ENCODE data around the gene SOX5.
"Not testable (repeated sequence)": the region's sequence is repeated elsewhere in the genome, so short reads cannot be mapped to it uniquely, and the experiment has no call there.

SOX5 gene

DNA sequence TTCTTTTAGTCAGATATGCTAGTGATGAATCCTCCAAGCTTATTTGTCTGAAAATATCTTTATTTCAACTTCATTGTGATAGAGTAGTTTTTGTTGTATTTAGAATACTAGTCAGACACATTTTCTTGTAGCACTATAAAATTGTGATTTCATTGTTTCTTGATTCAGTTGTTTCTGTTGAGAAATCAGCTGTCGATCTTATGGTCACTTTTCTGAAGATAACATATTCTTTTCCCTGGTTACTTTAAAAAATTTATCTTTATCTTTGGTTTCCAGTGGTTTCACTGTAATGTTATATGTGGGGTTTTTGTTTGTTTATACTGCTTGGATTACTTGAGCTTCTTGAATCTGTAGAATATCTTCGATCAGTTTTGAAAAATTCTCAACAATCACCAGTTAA lies 426.1 kb downstream of the SOX5 start:
- H3K9me3 ChIP-seq (ENCODE audit: insufficient read depth, low read depth, low read length): peaks cover 18% of the 10 kb centered on the region; the same call in 1 of the 2 replicates
- H3K4me1 ChIP-seq (ENCODE audit: insufficient read depth, low read length): no peaks in the 10 kb centered on the region
- no peaks in the 10 kb centered on the region; the same call in 1 of the 2 replicates for H3K36me3 ChIP-seq (ENCODE audit: insufficient read depth, low read length)
- no peak overlapping the region for H3K4me3 ChIP-seq (ENCODE audit: low read length)
- no peaks in the 10 kb centered on the region for H3K27me3 ChIP-seq (ENCODE audit: insufficient read depth, low read length)
- no peak overlapping the region for H3K9ac ChIP-seq (ENCODE audit: low read depth, low read length)
- H3K27ac ChIP-seq (ENCODE audit: low read depth, low read length): no peak overlapping the region
- WGBS: no CpG with 5 or more reads among the region's 2 CpGs

GRCh38 chr12:23519444-23519843 lies 430.0 kb downstream of the SOX5 start:
- not testable (repeated sequence) for H3K4me1 ChIP-seq (ENCODE audit: insufficient read depth, low read length); H3K36me3 ChIP-seq (ENCODE audit: insufficient read depth, low read length); H3K9ac ChIP-seq (ENCODE audit: low read depth, low read length); H3K27me3 ChIP-seq (ENCODE audit: insufficient read depth, low read length); H3K27ac ChIP-seq (ENCODE audit: low read depth, low read length); H3K4me3 ChIP-seq (ENCODE audit: low read length)
- peaks cover 17% of the 10 kb centered on the region; the same call in 1 of the 2 replicates for H3K9me3 ChIP-seq (ENCODE audit: insufficient read depth, low read depth, low read length)
- 100% methylated on average over 1 of the region's 1 CpG for WGBS

- not testable (repeated sequence) for H3K36me3 ChIP-seq (ENCODE audit: insufficient read depth, low read length); H3K4me3 ChIP-seq (ENCODE audit: low read length); H3K4me1 ChIP-seq (ENCODE audit: insufficient read depth, low read length); H3K9ac ChIP-seq (ENCODE audit: low read depth, low read length); H3K27ac ChIP-seq (ENCODE audit: low read depth, low read length); H3K27me3 ChIP-seq (ENCODE audit: insufficient read depth, low read length); H3K9me3 ChIP-seq (ENCODE audit: insufficient read depth, low read depth, low read length)
- WGBS: no CpG with 5 or more reads among the region's 6 CpGs
Observed at GRCh38 chr12:23515785-23516184, 433.7 kb downstream of the SOX5 start.

DNA sequence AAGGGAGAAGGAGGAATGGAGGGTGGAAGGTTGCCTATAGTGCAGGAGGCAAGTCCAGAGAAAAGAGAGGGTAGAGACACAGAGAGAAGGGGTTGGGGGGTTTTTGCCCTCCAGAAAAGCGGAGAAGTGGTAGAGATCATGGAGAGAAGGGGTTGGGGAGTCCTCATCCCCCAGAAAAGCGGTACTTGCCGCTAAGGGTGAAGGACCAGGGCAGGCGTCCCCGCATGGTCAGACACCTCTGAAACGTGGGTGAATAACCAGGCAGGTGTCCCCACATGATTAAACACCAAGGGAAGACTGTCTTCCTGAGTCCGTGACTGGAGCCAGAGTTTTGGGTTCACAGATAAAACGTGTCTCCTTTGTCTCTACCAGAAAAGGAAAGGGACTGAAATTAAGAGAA lies 439.0 kb downstream of the SOX5 start:
- WGBS: 98% methylated on average over 8 of the region's 8 CpGs
- H3K27ac ChIP-seq (ENCODE audit: low read depth, low read length): no peak overlapping the region
- H3K27me3 ChIP-seq (ENCODE audit: insufficient read depth, low read length): no peaks in the 10 kb centered on the region

DNA sequence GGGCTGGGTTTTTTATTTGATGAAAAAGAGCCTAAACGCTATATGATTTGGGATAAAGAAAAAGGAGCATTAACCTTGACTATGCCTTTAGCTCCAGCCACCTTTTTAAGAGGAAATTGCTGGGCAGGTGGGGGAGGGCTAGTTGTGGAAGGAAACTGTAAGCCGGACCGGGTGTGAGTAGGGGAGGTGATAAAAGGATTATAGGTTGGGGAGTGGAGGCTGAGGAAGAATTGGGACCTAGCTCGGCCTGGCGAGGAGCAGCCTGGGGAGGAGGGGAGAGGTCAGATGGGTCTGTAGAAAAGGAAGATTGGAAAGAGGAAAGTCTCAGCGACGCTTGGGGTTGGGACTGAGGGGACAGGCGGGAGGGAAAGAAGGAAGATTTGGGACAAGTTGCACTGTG lies 439.6 kb downstream of the SOX5 start:
- not testable (repeated sequence) for H3K4me3 ChIP-seq (ENCODE audit: low read length); H3K36me3 ChIP-seq (ENCODE audit: insufficient read depth, low read length); H3K4me1 ChIP-seq (ENCODE audit: insufficient read depth, low read length); H3K9me3 ChIP-seq (ENCODE audit: insufficient read depth, low read depth, low read length); H3K27ac ChIP-seq (ENCODE audit: low read depth, low read length); H3K9ac ChIP-seq (ENCODE audit: low read depth, low read length); H3K27me3 ChIP-seq (ENCODE audit: insufficient read depth, low read length)
- WGBS: 87% methylated on average over 8 of the region's 8 CpGs

More for the DNA sequence above, 439.0 kb downstream of the SOX5 start:
- Histone ChIP-seq H3K9me3 (ENCODE audit: insufficient read depth, low read depth, low read length) (no peaks in the 10 kb centered on the region), H3K9ac (ENCODE audit: low read depth, low read length) (no peak overlapping the region), H3K36me3 (ENCODE audit: insufficient read depth, low read length) (no peaks in the 10 kb centered on the region), H3K4me1 (ENCODE audit: insufficient read depth, low read length) (peaks cover 3% of the 10 kb centered on the region), H3K4me3 (ENCODE audit: low read length) (no peak overlapping the region)

DNA sequence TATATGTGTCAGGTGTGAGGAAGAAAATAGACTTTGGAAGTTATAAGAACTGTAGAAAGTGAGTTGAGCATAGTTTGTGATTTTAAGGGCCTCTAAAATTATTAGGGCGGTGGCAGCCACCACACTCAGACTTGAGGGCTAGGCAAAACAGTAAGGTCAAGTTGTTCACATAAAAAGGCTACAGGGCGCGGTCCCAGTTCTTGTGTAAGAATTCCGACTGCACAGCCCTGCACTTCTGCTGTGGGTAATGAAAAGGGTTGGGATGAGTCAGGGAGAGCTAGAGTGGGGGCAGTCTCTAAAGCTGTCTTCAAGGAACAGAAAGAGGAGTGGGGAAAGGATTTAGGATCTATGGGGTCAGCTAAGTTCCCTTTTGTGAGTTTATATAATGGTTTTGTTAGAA lies 441.7 kb downstream of the SOX5 start:
- H3K9me3 ChIP-seq (ENCODE audit: insufficient read depth, low read depth, low read length); H3K36me3 ChIP-seq (ENCODE audit: insufficient read depth, low read length); H3K27ac ChIP-seq (ENCODE audit: low read depth, low read length); H3K4me3 ChIP-seq (ENCODE audit: low read length); H3K9ac ChIP-seq (ENCODE audit: low read depth, low read length); H3K27me3 ChIP-seq (ENCODE audit: insufficient read depth, low read length): not testable (repeated sequence)
- H3K4me1 ChIP-seq (ENCODE audit: insufficient read depth, low read length): peaks cover 25% of the 10 kb centered on the region
- WGBS: 96% methylated on average over 4 of the region's 4 CpGs

- Histone ChIP-seq H3K4me1 (ENCODE audit: insufficient read depth, low read length) (peaks cover 25% of the 10 kb centered on the region), H3K27ac (ENCODE audit: low read depth, low read length) (peak overlapping the region; percentile 83; the same call in 1 of the 2 replicates)
- H3K27me3 ChIP-seq (ENCODE audit: insufficient read depth, low read length); H3K36me3 ChIP-seq (ENCODE audit: insufficient read depth, low read length); H3K9me3 ChIP-seq (ENCODE audit: insufficient read depth, low read depth, low read length); H3K9ac ChIP-seq (ENCODE audit: low read depth, low read length); H3K4me3 ChIP-seq (ENCODE audit: low read length): not testable (repeated sequence)
- WGBS: no CpG with 5 or more reads among the region's 1 CpG
Observed at GRCh38 chr12:23505736-23506135, 443.7 kb downstream of the SOX5 start.

DNA sequence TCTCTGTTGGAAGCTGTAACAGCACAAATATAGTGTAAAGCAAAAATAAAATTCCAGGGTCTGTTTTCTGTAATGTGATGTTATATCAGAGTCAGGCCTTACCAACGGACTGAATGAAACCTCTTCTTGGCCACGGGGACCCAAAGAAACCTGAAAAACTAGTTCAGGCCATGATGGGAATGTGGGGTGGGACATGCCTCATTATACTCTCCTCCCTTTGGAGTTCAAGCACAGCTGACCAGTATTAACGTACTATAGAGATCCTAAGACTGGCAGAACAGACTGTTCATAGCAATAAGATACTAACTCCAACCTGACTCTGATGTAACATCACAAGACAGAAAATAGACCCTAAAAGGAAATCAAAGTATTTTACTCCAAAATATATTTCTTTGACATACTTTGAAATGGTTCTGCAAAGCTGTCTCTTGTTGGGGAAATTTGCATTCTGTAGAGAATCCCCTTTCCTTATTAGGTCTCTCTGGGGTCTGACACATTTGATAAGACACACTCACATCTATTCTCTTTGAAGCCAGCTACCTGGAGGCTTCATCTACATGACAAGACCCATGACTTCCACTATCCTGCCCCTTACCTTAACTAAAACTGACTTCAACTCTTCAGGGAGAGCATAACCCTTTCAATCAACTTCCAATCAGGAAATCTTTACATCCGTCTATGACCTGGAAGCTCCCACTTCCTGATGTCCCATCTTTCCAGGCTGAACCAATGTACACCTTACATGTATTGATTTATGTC lies 444.6 kb downstream of the SOX5 start:
- 76% methylated on average over 4 of the region's 4 CpGs for WGBS
- Histone ChIP-seq H3K4me3 (ENCODE audit: low read length) (no peak overlapping the region), H3K4me1 (ENCODE audit: insufficient read depth, low read length) (peaks cover 25% of the 10 kb centered on the region)

GRCh38 chr12:23504043-23504442 lies 445.4 kb downstream of the SOX5 start:
- Histone ChIP-seq H3K27ac (ENCODE audit: low read depth, low read length) (no peak overlapping the region), H3K4me1 (ENCODE audit: insufficient read depth, low read length) (peaks cover 25% of the 10 kb centered on the region), H3K4me3 (ENCODE audit: low read length) (no peak overlapping the region), H3K9me3 (ENCODE audit: insufficient read depth, low read depth, low read length) (0 out of 2 replicates have a peak, but pooled peaks cover under 1% of the 10 kb centered on the region), H3K9ac (ENCODE audit: low read depth, low read length) (no peak overlapping the region), H3K27me3 (ENCODE audit: insufficient read depth, low read length) (no peaks in the 10 kb centered on the region), H3K36me3 (ENCODE audit: insufficient read depth, low read length) (no peaks in the 10 kb centered on the region)
- WGBS: 71% methylated on average over 2 of the region's 2 CpGs

More for the DNA sequence above, 444.6 kb downstream of the SOX5 start:
- Histone ChIP-seq H3K9me3 (ENCODE audit: insufficient read depth, low read depth, low read length) (no peaks in the 10 kb centered on the region), H3K27ac (ENCODE audit: low read depth, low read length) (peak overlapping the region; percentile 83), H3K9ac (ENCODE audit: low read depth, low read length) (no peak overlapping the region), H3K27me3 (ENCODE audit: insufficient read depth, low read length) (no peaks in the 10 kb centered on the region), H3K36me3 (ENCODE audit: insufficient read depth, low read length) (no peaks in the 10 kb centered on the region)

GRCh38 chr12:23503544-23503943 lies 445.9 kb downstream of the SOX5 start:
- Histone ChIP-seq H3K27ac (ENCODE audit: low read depth, low read length) (no peak overlapping the region), H3K4me3 (ENCODE audit: low read length) (no peak overlapping the region), H3K9me3 (ENCODE audit: insufficient read depth, low read depth, low read length) (peaks cover 4% of the 10 kb centered on the region; the same call in 1 of the 2 replicates), H3K36me3 (ENCODE audit: insufficient read depth, low read length) (no peaks in the 10 kb centered on the region), H3K9ac (ENCODE audit: low read depth, low read length) (no peak overlapping the region), H3K27me3 (ENCODE audit: insufficient read depth, low read length) (no peaks in the 10 kb centered on the region), H3K4me1 (ENCODE audit: insufficient read depth, low read length) (peaks cover 25% of the 10 kb centered on the region)
- 60% methylated on average over 2 of the region's 2 CpGs for WGBS

GRCh38 chr12:23502259-23502658 lies 447.2 kb downstream of the SOX5 start:
- no peaks in the 10 kb centered on the region for H3K36me3 ChIP-seq (ENCODE audit: insufficient read depth, low read length)
- H3K4me1 ChIP-seq (ENCODE audit: insufficient read depth, low read length): peaks cover 25% of the 10 kb centered on the region
- no peak overlapping the region for H3K27ac ChIP-seq (ENCODE audit: low read depth, low read length)
- no peak overlapping the region for H3K9ac ChIP-seq (ENCODE audit: low read depth, low read length)
- H3K27me3 ChIP-seq (ENCODE audit: insufficient read depth, low read length): no peaks in the 10 kb centered on the region
- H3K9me3 ChIP-seq (ENCODE audit: insufficient read depth, low read depth, low read length): peaks cover 4% of the 10 kb centered on the region; the same call in 1 of the 2 replicates
- H3K4me3 ChIP-seq (ENCODE audit: low read length): no peak overlapping the region
- WGBS: 94% methylated on average over 3 of the region's 3 CpGs
